GM23338 (cell line): ENCODE data around the gene OR2AT4.

Experiments used
- CREB1 ChIP-seq: fragments of 250-450 bp; sonication (Bioruptor Pico); IDR thresholded peaks from 2 replicates; pipeline ENCODE4 v1.5.0; 2020; ENCODE audit warnings: low read depth, mild to moderate bottlenecking, moderate library complexity
- CTCF ChIP-seq, 2 experiments: fragments of 200-600 bp in 1 of 2; sonication (generic) in 1 of 2; conservative IDR thresholded peaks; 2 replicates each; pipeline versions ENCODE4 v1.5.1 to v1.6.1; 2016 to 2017; ENCODE audit warnings: antibody characterized with exemption in 2 of 2, low read depth in 2 of 2, mild to moderate bottlenecking in 2 of 2, moderate library complexity in 1 of 2
- ETS1 ChIP-seq: IDR thresholded peaks from 2 replicates; pipeline ENCODE4 v1.6.1; 2016; ENCODE audit warnings: antibody characterized with exemption
- EZH2 ChIP-seq: fragments of 200-600 bp; sonication (generic); IDR thresholded peaks from one replicate; pipeline ENCODE4 v1.8.0; 2017; ENCODE audit warnings: antibody characterized with exemption, mild to moderate bottlenecking, low read depth; ENCODE audit not compliant: unreplicated experiment
- EZH2phosphoT487 ChIP-seq: fragments of 200-600 bp; sonication (generic); IDR thresholded peaks from one replicate; pipeline ENCODE4 v1.8.1; 2018; ENCODE audit warnings: antibody characterized with exemption; ENCODE audit not compliant: unreplicated experiment
- JUNB ChIP-seq: IDR thresholded peaks from one replicate; pipeline ENCODE4 v1.6.1; 2016; ENCODE audit warnings: antibody characterized with exemption; ENCODE audit not compliant: unreplicated experiment
- NANOG ChIP-seq: IDR thresholded peaks from 2 replicates; pipeline ENCODE4 v1.6.1; 2016; ENCODE audit warnings: antibody characterized with exemption, borderline replicate concordance
- POLR2AphosphoS5 ChIP-seq: IDR thresholded peaks from 2 replicates; pipeline ENCODE4 v1.6.1; 2016; ENCODE audit warnings: antibody characterized with exemption, low read depth
- REST ChIP-seq: IDR thresholded peaks from one replicate; pipeline ENCODE4 v1.6.1; 2018; ENCODE audit warnings: antibody characterized with exemption; ENCODE audit not compliant: unreplicated experiment
- ZNF331 ChIP-seq: fragments of 250-450 bp; sonication (Bioruptor Pico); IDR thresholded peaks from 2 replicates; pipeline ENCODE4 v1.5.0; 2020; ENCODE audit warnings: low read depth, mild to moderate bottlenecking, moderate library complexity

- TF ChIP-seq CTCF (conservative IDR thresholded peaks at IDR 0.05; ENCODE audit: low read depth in 2 of 2) (no peak), POLR2AphosphoS5 (no peak), ETS1 (no peak), EZH2phosphoT487 (no peak), REST (no peak), ZNF331 (CRISPR knock-in tag) (no peak), EZH2 (no peak), NANOG (no peak), JUNB (no peak), CREB1 (CRISPR knock-in tag) (no peak)
Observed at GRCh38 chr11:75099635-75100034, 3.0 kb upstream of the OR2AT4 start.
